HUES6 (cell line): Measurements from ENCODE around the gene CXCL1.

Source experiments
- H3K27ac ChIP-seq: 2 replicates; pipeline ENCODE4 v1.7.0; 2013; ENCODE audit warnings: low read depth, mild to moderate bottlenecking, low read length, inconsistent platforms
- H3K27me3 ChIP-seq: 2 replicates; pipeline ENCODE4 v1.6.1; 2013; ENCODE audit warnings: low read length; ENCODE audit not compliant: control insufficient read depth, insufficient read depth
- H3K36me3 ChIP-seq: 2 replicates; pipeline ENCODE4 v1.6.1; 2013; ENCODE audit warnings: low read length; ENCODE audit not compliant: control insufficient read depth, insufficient read depth
- H3K4me1 ChIP-seq: 2 replicates; pipeline ENCODE4 v1.6.1; 2013; ENCODE audit warnings: low read length; ENCODE audit not compliant: control insufficient read depth, insufficient read depth
- H3K4me3 ChIP-seq: 2 replicates; pipeline ENCODE4 v1.5.1; 2013; ENCODE audit warnings: low read depth, low read length
- H3K9ac ChIP-seq: one replicate; pipeline ENCODE4 v1.6.1; 2013; ENCODE audit warnings: mild to moderate bottlenecking, low read length
- H3K9me3 ChIP-seq: 2 replicates; pipeline ENCODE4 v1.6.1; 2013; ENCODE audit warnings: low read depth, low read length; ENCODE audit not compliant: control insufficient read depth, insufficient read depth

Gene CXCL1

GRCh38 chr4:73866246-73866645, 2.9 kb upstream of the CXCL1 start:
- peaks cover 11% of the 10 kb centered on the region; the same call in 1 of the 2 replicates for H3K4me1 ChIP-seq
- no peaks in the 10 kb centered on the region for H3K36me3 ChIP-seq
- H3K9me3 ChIP-seq: no peaks in the 10 kb centered on the region
- H3K9ac ChIP-seq: no peak overlapping the region
- H3K27me3 ChIP-seq: peaks cover 29% of the 10 kb centered on the region
- no peak overlapping the region for H3K4me3 ChIP-seq
- H3K27ac ChIP-seq: no peak overlapping the region

- H3K9ac ChIP-seq: no peak overlapping the region
- peaks cover 11% of the 10 kb centered on the region; the same call in 1 of the 2 replicates for H3K4me1 ChIP-seq
- no peaks in the 10 kb centered on the region for H3K9me3 ChIP-seq
- H3K36me3 ChIP-seq: no peaks in the 10 kb centered on the region
- H3K4me3 ChIP-seq: no peak overlapping the region
- H3K27ac ChIP-seq: no peak overlapping the region
- peaks cover 29% of the 10 kb centered on the region for H3K27me3 ChIP-seq
Measured at GRCh38 chr4:73867783-73868182, 1.4 kb upstream of the CXCL1 start.

- no peaks in the 10 kb centered on the region for H3K9me3 ChIP-seq
- no peak overlapping the region for H3K27ac ChIP-seq
- H3K27me3 ChIP-seq: peaks cover 29% of the 10 kb centered on the region
- H3K4me3 ChIP-seq: peak overlapping the region; percentile 62
- peak overlapping the region; percentile 48 for H3K9ac ChIP-seq
- peaks cover 11% of the 10 kb centered on the region; the same call in 1 of the 2 replicates for H3K4me1 ChIP-seq
- no peaks in the 10 kb centered on the region for H3K36me3 ChIP-seq
Measured at GRCh38 chr4:73868206-73869129, 725 bp upstream of the CXCL1 start.

GRCh38 chr4:73870260-73870659, 1.1 kb downstream of the CXCL1 start:
- Histone ChIP-seq H3K9me3 (no peaks in the 10 kb centered on the region), H3K9ac (no peak overlapping the region), H3K4me3 (peak overlapping the region; percentile 62; the same call in 1 of the 2 replicates), H3K27ac (no peak overlapping the region), H3K36me3 (no peaks in the 10 kb centered on the region), H3K4me1 (peaks cover 11% of the 10 kb centered on the region; the same call in 1 of the 2 replicates), H3K27me3 (peaks cover 29% of the 10 kb centered on the region)

- H3K36me3 ChIP-seq: no peaks in the 10 kb centered on the region
- no peaks in the 10 kb centered on the region for H3K9me3 ChIP-seq
- no peak overlapping the region for H3K9ac ChIP-seq
- no peak overlapping the region for H3K4me3 ChIP-seq
- H3K27ac ChIP-seq: no peak overlapping the region
- H3K4me1 ChIP-seq: peaks cover 11% of the 10 kb centered on the region; the same call in 1 of the 2 replicates
- H3K27me3 ChIP-seq: peaks cover 29% of the 10 kb centered on the region
Measured at GRCh38 chr4:73870768-73871167, 1.6 kb downstream of the CXCL1 start.

- no peak overlapping the region for H3K27ac ChIP-seq
- H3K27me3 ChIP-seq: peaks cover 29% of the 10 kb centered on the region
- peaks cover 11% of the 10 kb centered on the region; the same call in 1 of the 2 replicates for H3K4me1 ChIP-seq
- H3K4me3 ChIP-seq: no peak overlapping the region
- H3K9me3 ChIP-seq: no peaks in the 10 kb centered on the region
- no peaks in the 10 kb centered on the region for H3K36me3 ChIP-seq
- H3K9ac ChIP-seq: no peak overlapping the region
Measured at GRCh38 chr4:73871511-73872310, 2.5 kb downstream of the CXCL1 start.

GRCh38 chr4:73872316-73873108, 3.3 kb downstream of the CXCL1 start:
- H3K27me3 ChIP-seq: peaks cover 29% of the 10 kb centered on the region
- H3K9ac ChIP-seq: no peak overlapping the region
- no peak overlapping the region for H3K4me3 ChIP-seq
- H3K4me1 ChIP-seq: peaks cover 11% of the 10 kb centered on the region; the same call in 1 of the 2 replicates
- no peaks in the 10 kb centered on the region for H3K36me3 ChIP-seq
- H3K9me3 ChIP-seq: no peaks in the 10 kb centered on the region
- no peak overlapping the region for H3K27ac ChIP-seq

GRCh38 chr4:73874386-73874785, 5.2 kb downstream of the CXCL1 start:
- no peaks in the 10 kb centered on the region for H3K9me3 ChIP-seq
- no peak overlapping the region for H3K27ac ChIP-seq
- H3K4me3 ChIP-seq: no peak overlapping the region
- H3K4me1 ChIP-seq: peaks cover 5% of the 10 kb centered on the region; the same call in 1 of the 2 replicates
- H3K27me3 ChIP-seq: peaks cover 12% of the 10 kb centered on the region
- no peaks in the 10 kb centered on the region for H3K36me3 ChIP-seq
- no peak overlapping the region for H3K9ac ChIP-seq

GRCh38 chr4:73875401-73875800, 6.2 kb downstream of the CXCL1 start:
- Histone ChIP-seq H3K27ac (no peak overlapping the region), H3K4me3 (no peak overlapping the region), H3K27me3 (peaks cover 1% of the 10 kb centered on the region), H3K4me1 (0 out of 2 replicates have a peak, but pooled peaks cover under 1% of the 10 kb centered on the region), H3K36me3 (no peaks in the 10 kb centered on the region), H3K9me3 (no peaks in the 10 kb centered on the region), H3K9ac (no peak overlapping the region)

GRCh38 chr4:73883306-73883705, 14.1 kb downstream of the CXCL1 start:
- H3K9ac ChIP-seq: no peak overlapping the region
- no peaks in the 10 kb centered on the region for H3K27me3 ChIP-seq
- H3K9me3 ChIP-seq: no peaks in the 10 kb centered on the region
- H3K4me1 ChIP-seq: no peaks in the 10 kb centered on the region
- no peaks in the 10 kb centered on the region for H3K36me3 ChIP-seq
- H3K27ac ChIP-seq: no peak overlapping the region
- H3K4me3 ChIP-seq: no peak overlapping the region
